22Rv1 (cell line): ENCODE measurements around the gene RANBP17.

Experiments used
- CTCF ChIP-seq: fragments of 450-650 bp; IDR thresholded peaks from 2 replicates; pipeline ENCODE4 v1.5.1; 2017; ENCODE audit warnings: mild to moderate bottlenecking
- ZFX ChIP-seq: fragments of 450-650 bp; IDR thresholded peaks from 2 replicates; pipeline ENCODE4 v1.6.1; 2017; ENCODE audit warnings: antibody characterized with exemption, borderline replicate concordance

- TF ChIP-seq CTCF (no peak), ZFX (no peak)
These were observed 167.6 kb downstream of the RANBP17 start for GRCh38 chr5:171029401-171029800.
